Dedifferentiated amniotic fluid mesenchymal stem cell (primary cell): ENCODE measurements around the gene MAPKAPK2.
"Not testable (repeated sequence)": the region's sequence is repeated elsewhere in the genome, so short reads cannot be mapped to it uniquely, and the experiment has no call there.

Experiments used
- DNase-seq: peaks from one replicate; pipeline ENCODE4 v3.0.0-alpha.2; 2016; ENCODE audit errors: extremely low spot score

Gene MAPKAPK2

DNA sequence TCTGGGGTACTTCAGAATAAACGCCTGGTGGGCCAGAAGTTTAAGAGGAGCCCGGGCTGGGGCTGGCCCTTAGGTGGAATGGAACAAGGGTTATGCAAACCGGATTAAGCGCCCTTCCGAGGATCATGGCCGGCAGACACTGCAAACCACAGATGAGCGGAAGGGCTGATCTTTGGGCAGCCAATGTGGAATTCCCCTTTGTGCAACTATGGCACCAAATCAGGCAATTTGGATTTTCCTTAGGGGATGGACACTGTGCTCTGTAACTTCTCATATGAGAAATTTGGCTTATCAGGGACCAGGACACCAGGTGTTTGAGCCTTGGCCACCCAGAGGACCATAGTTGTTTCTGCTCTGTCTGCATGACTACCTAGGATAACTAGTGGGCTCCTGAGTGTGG lies 93.3 kb downstream of the MAPKAPK2 start:
- no peak for DNase-seq

DNA sequence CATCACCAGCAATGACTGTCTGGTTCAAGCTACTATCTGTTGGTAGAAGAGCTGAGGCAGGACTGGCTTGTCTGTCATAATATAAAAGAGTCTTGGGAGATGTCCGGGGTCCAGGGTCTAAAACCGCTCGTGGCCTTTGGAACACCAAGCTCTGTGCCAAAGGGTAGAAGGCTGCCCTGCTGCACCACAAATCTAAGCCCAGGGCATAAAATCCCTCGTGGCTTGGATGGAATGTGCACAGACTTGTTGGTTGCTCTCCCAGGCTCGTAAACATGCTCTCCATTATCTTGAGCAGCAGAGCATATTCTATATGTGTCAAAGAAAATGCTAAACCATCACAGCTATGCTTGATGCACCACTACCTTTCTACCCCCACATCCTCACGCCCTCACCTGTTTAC lies 94.2 kb downstream of the MAPKAPK2 start:
- not testable (repeated sequence) for DNase-seq

DNA sequence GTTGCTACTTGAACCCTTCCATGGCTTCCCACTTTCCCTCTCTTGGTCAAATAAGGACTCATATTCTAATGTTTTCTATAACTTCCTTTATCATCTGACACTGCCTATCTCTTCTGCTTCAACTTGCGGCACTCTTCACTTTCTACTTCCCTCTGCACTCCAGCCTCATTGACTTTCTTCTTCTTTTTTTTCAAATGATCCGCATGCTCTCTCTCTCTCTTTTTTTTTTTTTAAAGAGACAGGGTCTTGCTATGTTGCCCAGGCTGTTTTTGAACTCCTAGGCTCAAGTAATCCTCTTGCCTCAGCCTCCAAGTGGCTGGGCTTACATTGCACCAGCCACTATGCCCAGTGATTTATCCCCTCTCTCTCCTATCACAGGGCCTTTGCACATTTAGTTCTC lies 94.9 kb downstream of the MAPKAPK2 start:
- DNase-seq, result no peak

DNA sequence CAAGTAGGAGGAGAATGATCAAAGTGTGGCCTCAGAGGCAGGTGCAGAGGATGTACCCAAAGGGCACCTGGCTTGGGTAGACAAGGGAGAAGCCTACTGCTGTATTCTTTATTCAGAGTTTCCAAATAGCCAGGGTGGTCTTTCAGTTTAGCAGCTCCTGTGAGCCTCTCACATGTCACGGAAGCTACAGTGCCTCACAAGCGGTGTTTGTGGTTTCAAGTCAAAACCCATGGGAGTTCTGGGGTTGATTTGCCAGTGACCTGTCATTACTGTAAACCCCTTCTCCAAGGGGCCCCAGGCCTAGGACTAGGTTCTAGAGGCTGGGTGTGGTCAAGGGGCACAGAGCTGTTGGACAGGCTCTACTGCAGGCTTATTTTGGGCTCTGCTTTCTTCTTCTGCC lies 97.7 kb downstream of the MAPKAPK2 start:
- DNase-seq, result no peak

DNA sequence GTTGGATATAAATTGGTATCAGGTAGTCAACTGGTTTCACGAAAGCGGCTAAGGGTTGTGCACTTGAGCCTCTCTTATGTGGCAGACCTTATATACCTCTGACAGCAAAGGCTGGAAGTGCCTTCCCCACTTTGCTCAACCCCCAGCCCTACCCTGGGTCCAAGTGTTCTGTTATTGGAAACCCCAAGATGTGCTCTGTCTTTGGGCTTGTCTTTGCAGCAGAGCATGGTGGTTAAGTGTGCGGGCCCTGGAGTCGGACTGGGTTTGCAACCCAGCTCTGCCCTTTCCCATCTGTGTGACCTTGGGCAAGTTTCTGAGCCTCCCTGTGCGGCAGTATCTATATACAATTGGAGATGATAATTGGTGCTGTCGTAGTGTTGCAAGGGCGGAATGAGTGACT lies 98.8 kb downstream of the MAPKAPK2 start:
- no peak for DNase-seq
